Endothelial cell (in vitro differentiated cells): Measurements from ENCODE around the gene AAGAB. TPM values are rescaled to one million over a fixed set of nuclear protein-coding genes. Genes with fewer than 3 reads are reported as not detected.

ENCODE experiments used
- DNase-seq: peaks from one replicate; pipeline ENCODE4 v3.0.0; 2021; ENCODE audit warnings: low spot score
- H3K27ac Mint-ChIP-seq: one replicate; pipeline ENCODE4 v1.8.0; 2021; ENCODE audit warnings: mixed read lengths, inconsistent platforms; ENCODE audit not compliant: unreplicated experiment
- H3K27me3 Mint-ChIP-seq: one replicate; pipeline ENCODE4 v1.8.0; 2021; ENCODE audit warnings: mild to moderate bottlenecking, moderate library complexity, mixed read lengths, inconsistent platforms; ENCODE audit not compliant: unreplicated experiment
- H3K36me3 Mint-ChIP-seq: one replicate; pipeline ENCODE4 v1.8.0; 2021; ENCODE audit warnings: mild to moderate bottlenecking, low read depth, mixed read lengths, inconsistent platforms; ENCODE audit not compliant: unreplicated experiment
- H3K4me1 Mint-ChIP-seq: one replicate; pipeline ENCODE4 v1.8.0; 2021; ENCODE audit warnings: mild to moderate bottlenecking, mixed read lengths, inconsistent platforms; ENCODE audit not compliant: unreplicated experiment
- H3K4me3 Mint-ChIP-seq: one replicate; pipeline ENCODE4 v1.8.0; 2021; ENCODE audit warnings: mild to moderate bottlenecking, mixed read lengths, inconsistent platforms; ENCODE audit not compliant: unreplicated experiment
- H3K9me3 Mint-ChIP-seq: one replicate; pipeline ENCODE4 v1.8.0; 2021; ENCODE audit warnings: mixed read lengths, inconsistent platforms; ENCODE audit not compliant: unreplicated experiment
- CTCF ChIP-seq: fragments of 200-600 bp; sonication (generic); IDR thresholded peaks from one replicate; pipeline ENCODE4 v1.5.0; 2021; ENCODE audit warnings: antibody characterized with exemption; ENCODE audit not compliant: unreplicated experiment
- total RNA-seq: library from RNA; stranded (reverse); fragmentation: NEBNext Ultra II Directional; extraction: Animal tissue kit (Norgen Biotek cat#: 25700); gene quantifications from one replicate; pipeline ENCODE4 v1.2.1, GENCODE V29; 2021; ENCODE audit not compliant: unreplicated experiment

The AAGAB gene
- total RNA-seq, 1 donor from 2014 or later: 40.6 TPM

- Mint-ChIP-seq H3K4me3 (no peak overlapping the region), H3K27me3 (peaks cover 12% of the 10 kb centered on the region), H3K36me3 (peaks cover 2% of the 10 kb centered on the region), H3K27ac (no peak overlapping the region), H3K9me3 (no peaks in the 10 kb centered on the region), H3K4me1 (peaks cover 5% of the 10 kb centered on the region)
- no peak for DNase-seq
- TF ChIP-seq CTCF: no peak
These were observed 70.9 kb downstream of the AAGAB start for GRCh38 chr15:67183443-67184169.

GRCh38 chr15:67181221-67181639, 73.2 kb downstream of the AAGAB start:
- no peak overlapping the region for H3K27ac Mint-ChIP-seq
- H3K4me1 Mint-ChIP-seq: peaks cover 15% of the 10 kb centered on the region
- no peaks in the 10 kb centered on the region for H3K9me3 Mint-ChIP-seq
- no peak for DNase-seq
- H3K4me3 Mint-ChIP-seq: no peak overlapping the region
- H3K27me3 Mint-ChIP-seq: peaks cover 13% of the 10 kb centered on the region
- no peaks in the 10 kb centered on the region for H3K36me3 Mint-ChIP-seq
- TF ChIP-seq CTCF: no peak

GRCh38 chr15:67180514-67181191, 73.8 kb downstream of the AAGAB start:
- Mint-ChIP-seq H3K27me3 (peaks cover 16% of the 10 kb centered on the region), H3K36me3 (no peaks in the 10 kb centered on the region), H3K9me3 (no peaks in the 10 kb centered on the region), H3K4me3 (no peak overlapping the region), H3K4me1 (peaks cover 20% of the 10 kb centered on the region), H3K27ac (no peak overlapping the region)
- DNase-seq: no peak
- TF ChIP-seq CTCF: no peak

GRCh38 chr15:67180035-67180434, 74.4 kb downstream of the AAGAB start:
- TF ChIP-seq CTCF: no peak
- no peaks in the 10 kb centered on the region for H3K9me3 Mint-ChIP-seq
- H3K36me3 Mint-ChIP-seq: no peaks in the 10 kb centered on the region
- no peak for DNase-seq
- no peak overlapping the region for H3K4me3 Mint-ChIP-seq
- no peak overlapping the region for H3K27ac Mint-ChIP-seq
- peaks cover 14% of the 10 kb centered on the region for H3K27me3 Mint-ChIP-seq
- peaks cover 27% of the 10 kb centered on the region for H3K4me1 Mint-ChIP-seq

- no peaks in the 10 kb centered on the region for H3K36me3 Mint-ChIP-seq
- peaks cover 31% of the 10 kb centered on the region for H3K4me1 Mint-ChIP-seq
- H3K27ac Mint-ChIP-seq: no peak overlapping the region
- peaks cover 14% of the 10 kb centered on the region for H3K27me3 Mint-ChIP-seq
- no peak for DNase-seq
- no peaks in the 10 kb centered on the region for H3K9me3 Mint-ChIP-seq
- no peak for TF ChIP-seq CTCF
- H3K4me3 Mint-ChIP-seq: no peak overlapping the region
These were observed 75.0 kb downstream of the AAGAB start for GRCh38 chr15:67179411-67179995.
